SH-SY5Y (cell line): ENCODE measurements around the gene CDK7.
A peak's percentile ranks its signal among the peaks of the same experiment; 100 is the strongest.

Experiments used
- GATA2 ChIP-seq: IDR thresholded peaks from 2 replicates; pipeline ENCODE4 v1.6.1; 2011; ENCODE audit warnings: mild to moderate bottlenecking, low read depth, low read length
- GATA3 ChIP-seq: IDR thresholded peaks from 2 replicates; pipeline ENCODE4 v1.6.1; 2011; ENCODE audit warnings: low read depth, mild to moderate bottlenecking, low read length, moderate library complexity

Gene CDK7

GRCh38 chr5:69234457-69235268, at the start of gene CDK7:
Gene CDK7 (plus strand): TSS chr5:69234886. CDS start chr5:69234976, 90 bp downstream.
- TF ChIP-seq GATA2 (peak; percentile 25; the same call in 1 of the 2 replicates), GATA3 (no peak)

- TF ChIP-seq GATA3 (no peak), GATA2 (no peak)
Observed at GRCh38 chr5:69187342-69187741, 47.3 kb upstream of the CDK7 start.

- TF ChIP-seq GATA2 (no peak), GATA3 (no peak)
Observed at GRCh38 chr5:69188811-69189161, 45.9 kb upstream of the CDK7 start.

GRCh38 chr5:69189162-69190086, 45.3 kb upstream of the CDK7 start, which contains the start of gene CENPH:
Gene CENPH (plus strand): TSS chr5:69189583. CDS start chr5:69189635, 52 bp downstream.
- TF ChIP-seq GATA3 (no peak), GATA2 (no peak)

GRCh38 chr5:69202497-69202896, 32.2 kb upstream of the CDK7 start:
- no peak for TF ChIP-seq GATA2

- TF ChIP-seq GATA2 (no peak), GATA3 (no peak)
Observed at GRCh38 chr5:69206528-69207190, 28.0 kb upstream of the CDK7 start.

- TF ChIP-seq GATA2 (no peak), GATA3 (no peak)
Observed at GRCh38 chr5:69209602-69210001, 25.1 kb upstream of the CDK7 start.

GRCh38 chr5:69211200-69211599, 23.5 kb upstream of the CDK7 start:
- no peak for TF ChIP-seq GATA2
- no peak for TF ChIP-seq GATA3

GRCh38 chr5:69212022-69212421, 22.7 kb upstream of the CDK7 start:
- TF ChIP-seq GATA2 (no peak), GATA3 (no peak)

GRCh38 chr5:69213513-69214215, 21.0 kb upstream of the CDK7 start:
- TF ChIP-seq GATA2 (no peak), GATA3 (no peak)

- TF ChIP-seq GATA3 (no peak), GATA2 (no peak)
Observed at GRCh38 chr5:69217151-69217511, 17.6 kb upstream of the CDK7 start.

GRCh38 chr5:69217548-69218526, 16.8 kb upstream of the CDK7 start:
- TF ChIP-seq GATA2 (no peak), GATA3 (no peak)
